Measurements from ENCODE around the gene NEBL.

The NEBL gene

DNA sequence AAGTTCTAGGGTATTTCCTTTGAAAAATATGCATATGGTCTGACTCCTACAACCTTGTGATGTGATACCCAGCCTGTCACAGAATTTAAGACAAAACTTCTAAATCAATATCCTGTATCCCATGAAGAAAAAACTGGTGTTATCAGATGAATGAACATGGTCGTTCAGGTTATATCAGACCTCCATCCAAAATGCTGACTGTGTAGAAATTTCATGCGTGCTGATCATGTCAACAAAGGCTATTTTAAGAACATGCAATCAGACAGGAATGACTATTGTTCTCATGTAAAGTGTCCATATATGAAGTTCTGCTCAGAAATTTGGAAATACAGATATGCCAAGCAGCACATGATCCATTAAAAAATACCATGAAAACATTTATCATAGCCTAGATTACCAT is 62.3 kb downstream of the NEBL start:
- Mint-ChIP-seq H3K9me3 (peaks cover 0 to 2% of the 10 kb centered on the region in 2 donors), H3K4me3 (no peak overlapping the region), H3K27me3 (no peaks in the 10 kb centered on the region), H3K4me1 (ENCODE audit: low read depth in 2 of 2) (no peaks in the 10 kb centered on the region), H3K27ac (no peak overlapping the region), H3K36me3 (ENCODE audit: insufficient read depth) (no peaks in the 10 kb centered on the region)
- no peak for ATAC-seq (replicated peaks)
- no peak for DNase-seq

DNA sequence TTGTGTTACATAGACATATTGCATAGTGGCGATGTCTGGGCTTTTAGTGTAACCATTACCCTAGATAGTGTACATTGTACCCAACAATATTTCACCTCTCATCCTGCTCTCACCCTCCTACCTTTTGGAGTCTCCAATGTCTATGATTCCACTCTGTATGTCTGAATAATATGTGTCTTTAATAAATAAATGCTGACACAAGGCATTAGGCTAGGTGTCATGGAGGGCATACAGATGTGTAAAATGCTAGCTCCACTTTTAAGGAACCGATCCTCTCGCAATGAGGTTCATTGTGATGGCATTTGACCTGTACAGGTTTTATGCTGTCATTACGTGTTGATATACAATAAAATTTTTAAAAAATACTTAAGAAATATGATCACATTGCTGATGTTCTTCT is 74.3 kb downstream of the NEBL start:
- DNase-seq (no peak), ATAC-seq (replicated peaks) (no peak)
- Mint-ChIP-seq H3K27me3 (no peaks in the 10 kb centered on the region), H3K27ac (no peak overlapping the region), H3K9me3 (peaks cover 0 to 2% of the 10 kb centered on the region in 2 donors), H3K4me3 (no peak overlapping the region), H3K4me1 (ENCODE audit: low read depth in 2 of 2) (no peaks in the 10 kb centered on the region), H3K36me3 (ENCODE audit: insufficient read depth) (no peaks in the 10 kb centered on the region)

DNA sequence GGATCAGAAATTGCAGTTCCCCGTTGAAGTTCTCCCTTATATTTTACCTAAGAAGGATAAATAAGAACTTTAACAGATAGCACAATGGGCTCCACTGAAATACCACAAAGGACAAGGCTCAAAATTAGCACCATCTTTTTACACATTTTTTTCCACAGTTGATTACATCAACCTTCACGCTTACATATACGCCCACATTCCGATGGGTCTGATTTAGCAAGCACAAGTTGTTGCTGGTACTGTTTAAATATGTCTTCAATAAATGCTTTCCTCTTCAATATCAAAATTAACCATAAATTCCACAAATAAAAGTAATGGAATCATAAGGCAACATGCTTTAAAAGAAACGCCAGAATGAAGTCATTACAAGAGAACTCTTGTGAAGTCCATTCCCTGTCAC is 79.5 kb downstream of the NEBL start:
- Mint-ChIP-seq H3K9me3 (peaks cover 0 to 5% of the 10 kb centered on the region in 2 donors), H3K4me3 (no peak overlapping the region), H3K27ac (no peak overlapping the region), H3K27me3 (no peaks in the 10 kb centered on the region), H3K36me3 (ENCODE audit: insufficient read depth) (no peaks in the 10 kb centered on the region), H3K4me1 (ENCODE audit: low read depth in 2 of 2) (no peaks in the 10 kb centered on the region)
- no peak for ATAC-seq (replicated peaks)
- DNase-seq, result no peak

DNA sequence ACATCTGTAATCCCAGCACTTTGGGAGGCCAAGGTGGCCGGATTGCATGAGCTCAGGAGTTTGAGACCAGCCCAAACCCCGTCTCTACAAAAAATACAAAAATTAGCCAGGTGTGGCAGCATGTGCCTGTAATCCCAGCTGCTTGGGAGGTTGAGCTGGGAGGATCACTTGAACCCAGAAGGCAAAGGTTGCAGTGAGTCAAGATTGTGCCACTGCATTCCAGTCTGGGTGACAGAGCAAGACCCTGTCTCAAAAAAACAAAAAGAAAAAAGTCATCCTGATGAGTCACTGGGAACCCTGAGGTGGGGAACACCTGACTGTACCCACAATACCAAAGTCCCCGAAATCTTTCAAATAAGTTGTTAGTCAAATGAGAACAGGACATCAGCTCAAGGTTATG is 80.0 kb downstream of the NEBL start:
- ATAC-seq (replicated peaks) (no peak), DNase-seq (no peak)
- Mint-ChIP-seq H3K4me3 (no peak overlapping the region), H3K36me3 (ENCODE audit: insufficient read depth) (no peaks in the 10 kb centered on the region), H3K4me1 (ENCODE audit: low read depth in 2 of 2) (no peaks in the 10 kb centered on the region), H3K9me3 (peaks cover 0 to 5% of the 10 kb centered on the region in 2 donors), H3K27ac (no peak overlapping the region), H3K27me3 (no peaks in the 10 kb centered on the region)

DNA sequence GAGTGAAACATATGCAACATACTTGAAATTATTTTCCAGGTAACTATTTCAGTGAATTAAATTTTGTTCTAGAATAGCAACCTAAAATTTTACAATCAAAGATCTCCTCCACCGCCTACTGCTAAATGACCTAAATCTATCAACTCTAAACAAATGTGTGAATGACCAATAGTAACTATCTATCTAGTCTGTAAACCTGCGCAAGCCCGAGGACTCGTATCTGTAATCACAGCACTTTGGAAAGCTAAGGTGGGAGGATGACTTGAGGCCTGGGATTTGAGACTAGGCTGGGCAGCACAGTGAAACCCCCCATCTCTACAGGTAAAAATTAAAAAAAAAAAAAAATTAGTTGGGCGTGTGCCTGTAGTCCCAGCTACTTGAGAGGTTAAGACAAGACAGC is 83.0 kb downstream of the NEBL start:
- no peaks in the 10 kb centered on the region for H3K4me1 Mint-ChIP-seq (ENCODE audit: low read depth in 2 of 2)
- no peak overlapping the region for H3K4me3 Mint-ChIP-seq
- no peak for DNase-seq
- H3K36me3 Mint-ChIP-seq (ENCODE audit: insufficient read depth), result no peaks in the 10 kb centered on the region
- H3K27ac Mint-ChIP-seq, result no peak overlapping the region
- no peak for ATAC-seq (replicated peaks)
- H3K9me3 Mint-ChIP-seq, result peaks cover 0 to 5% of the 10 kb centered on the region in 2 donors
- H3K27me3 Mint-ChIP-seq, result no peaks in the 10 kb centered on the region

DNA sequence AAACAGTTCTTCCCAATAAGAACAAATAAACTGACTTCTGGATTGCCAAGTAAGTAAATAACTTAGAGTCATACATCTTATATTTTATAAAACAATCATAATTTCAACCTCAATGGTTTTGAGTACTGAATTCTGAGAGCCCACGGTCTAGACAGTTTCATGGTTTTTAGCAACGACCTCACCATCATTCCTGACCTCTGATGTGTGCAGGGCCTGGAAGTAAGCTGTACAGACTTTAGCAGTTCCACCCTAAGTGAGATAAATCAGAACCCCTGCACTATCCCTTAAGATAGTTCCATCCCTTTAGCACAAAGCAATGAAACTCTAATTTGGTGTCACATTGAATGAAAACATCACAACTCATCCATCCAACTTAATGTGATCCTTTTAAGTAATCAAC is 86.0 kb downstream of the NEBL start:
- Mint-ChIP-seq H3K27me3 (no peaks in the 10 kb centered on the region), H3K36me3 (ENCODE audit: insufficient read depth) (no peaks in the 10 kb centered on the region), H3K4me1 (ENCODE audit: low read depth in 2 of 2) (no peaks in the 10 kb centered on the region), H3K4me3 (no peak overlapping the region), H3K9me3 (peaks cover 3 to 6% of the 10 kb centered on the region in 2 donors), H3K27ac (no peak overlapping the region)
- ATAC-seq (replicated peaks) (no peak), DNase-seq (no peak)

DNA sequence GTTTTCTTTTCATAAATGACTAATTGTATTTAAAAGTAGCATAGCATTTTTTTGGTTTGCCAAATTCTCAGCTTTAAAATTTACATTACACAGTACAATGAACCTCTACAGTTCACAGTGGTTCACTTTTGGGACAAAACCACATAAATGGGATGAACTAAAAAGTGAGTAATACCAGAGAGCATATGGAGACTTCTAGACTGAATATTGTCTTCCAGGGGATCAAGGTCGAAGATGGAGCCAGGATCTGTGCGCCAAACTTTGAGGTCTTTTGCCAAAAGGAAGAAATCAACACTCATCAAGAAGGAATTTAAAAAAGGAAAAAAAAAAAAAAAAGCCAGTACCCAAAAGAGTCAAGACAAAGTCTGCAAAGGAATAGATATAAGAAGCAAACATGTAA is 87.5 kb downstream of the NEBL start:
- H3K27ac Mint-ChIP-seq, result no peak overlapping the region
- ATAC-seq (replicated peaks) (no peak), DNase-seq (no peak)
- H3K4me3 Mint-ChIP-seq, result no peak overlapping the region
- H3K9me3 Mint-ChIP-seq, result peaks cover 2 to 16% of the 10 kb centered on the region in 2 donors
- no peaks in the 10 kb centered on the region for H3K27me3 Mint-ChIP-seq
- no peaks in the 10 kb centered on the region for H3K4me1 Mint-ChIP-seq (ENCODE audit: low read depth in 2 of 2)
- no peaks in the 10 kb centered on the region for H3K36me3 Mint-ChIP-seq (ENCODE audit: insufficient read depth)

DNA sequence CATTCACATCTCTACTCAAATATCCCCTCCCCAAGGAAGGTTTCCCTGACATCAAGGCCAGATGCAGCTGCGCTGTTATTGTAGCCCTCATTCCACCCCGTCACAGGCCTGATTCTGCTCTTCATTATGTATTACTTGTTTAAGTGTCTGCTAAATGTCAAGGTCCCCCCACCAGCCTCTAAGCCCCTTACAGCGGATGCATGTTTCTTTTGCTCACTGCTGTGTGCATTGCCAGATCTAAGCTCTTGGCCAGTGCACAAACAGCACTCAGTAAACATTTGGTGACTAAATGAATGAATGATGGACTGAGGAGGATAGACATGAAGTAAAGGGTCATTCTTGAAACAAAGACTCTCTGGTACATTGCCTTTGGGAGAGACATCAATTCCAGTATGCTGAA is 90.6 kb downstream of the NEBL start:
- ATAC-seq (replicated peaks) (no peak), DNase-seq (no peak)
- no peaks in the 10 kb centered on the region for H3K27me3 Mint-ChIP-seq
- no peak overlapping the region for H3K4me3 Mint-ChIP-seq
- H3K4me1 Mint-ChIP-seq (ENCODE audit: low read depth in 2 of 2), result no peaks in the 10 kb centered on the region
- no peaks in the 10 kb centered on the region for H3K36me3 Mint-ChIP-seq (ENCODE audit: insufficient read depth)
- H3K9me3 Mint-ChIP-seq, result peaks cover 4 to 20% of the 10 kb centered on the region in 2 donors
- no peak overlapping the region for H3K27ac Mint-ChIP-seq

DNA sequence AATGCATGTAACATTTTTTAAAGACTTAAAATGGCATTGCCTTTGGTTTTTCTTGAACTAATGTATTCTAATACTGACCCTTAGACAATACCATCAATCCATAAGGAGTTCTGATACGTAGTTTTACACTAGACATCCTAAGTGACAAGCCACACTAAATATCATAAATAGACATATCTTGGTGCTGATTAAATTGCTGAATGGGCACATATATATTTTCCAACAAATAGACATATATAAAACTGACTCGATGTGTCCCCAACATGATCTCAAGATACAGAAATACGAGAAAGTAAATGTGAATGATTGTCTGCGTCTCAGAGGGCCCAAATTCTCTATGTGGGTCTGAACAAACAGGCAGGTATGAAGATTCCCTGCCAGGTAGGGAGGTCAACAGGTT is 99.8 kb downstream of the NEBL start:
- no peaks in the 10 kb centered on the region for H3K36me3 Mint-ChIP-seq (ENCODE audit: insufficient read depth)
- H3K9me3 Mint-ChIP-seq, result peaks cover 0 to 8% of the 10 kb centered on the region in 2 donors
- no peak for ATAC-seq (replicated peaks)
- no peaks in the 10 kb centered on the region for H3K4me1 Mint-ChIP-seq (ENCODE audit: low read depth in 2 of 2)
- no peak overlapping the region for H3K4me3 Mint-ChIP-seq
- no peak for DNase-seq
- no peak overlapping the region for H3K27ac Mint-ChIP-seq
- H3K27me3 Mint-ChIP-seq, result no peaks in the 10 kb centered on the region

DNA sequence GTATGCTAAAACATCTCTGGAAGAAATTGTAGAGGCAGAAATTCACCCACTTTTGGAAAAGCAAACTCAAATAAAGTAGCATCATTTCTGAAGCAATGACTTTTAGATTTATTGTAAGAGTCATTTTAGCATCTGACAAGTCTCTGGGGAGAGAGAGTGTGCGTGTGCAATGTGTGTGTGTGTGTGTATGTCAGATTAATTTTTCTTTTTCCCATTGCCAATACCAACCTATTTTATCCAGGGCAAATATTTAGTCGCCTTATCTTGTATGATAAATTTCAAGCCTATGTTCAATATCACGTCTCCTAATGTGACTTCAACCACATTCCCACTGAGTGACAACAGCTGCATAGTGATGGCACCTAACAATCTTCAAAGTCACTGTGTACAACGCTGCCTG is 101.7 kb downstream of the NEBL start:
- no peaks in the 10 kb centered on the region for H3K27me3 Mint-ChIP-seq

DNA sequence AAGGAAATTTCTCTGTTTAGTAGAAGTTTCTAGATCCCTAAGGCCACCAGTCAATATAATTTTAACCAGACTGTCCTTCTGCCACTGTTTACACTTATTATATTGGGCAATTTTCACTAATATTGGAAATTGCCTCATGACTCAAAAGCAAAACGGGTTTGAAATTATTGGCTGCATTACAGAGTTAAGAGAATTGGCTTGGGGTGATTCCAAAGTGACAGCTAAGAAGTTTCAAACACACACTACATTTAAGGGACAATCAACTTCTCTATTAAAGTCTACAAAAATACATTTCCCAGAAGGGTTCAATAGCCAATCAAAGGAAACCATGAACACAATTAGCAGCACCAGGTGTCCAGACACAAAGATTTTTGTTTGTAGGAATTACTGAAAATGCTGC is 111.9 kb downstream of the NEBL start:
- ATAC-seq (replicated peaks) (no peak), DNase-seq (no peak)
- Mint-ChIP-seq H3K4me1 (ENCODE audit: low read depth in 2 of 2) (no peaks in the 10 kb centered on the region), H3K27me3 (no peaks in the 10 kb centered on the region), H3K36me3 (ENCODE audit: insufficient read depth) (no peaks in the 10 kb centered on the region), H3K4me3 (no peak overlapping the region), H3K9me3 (no peaks in the 10 kb centered on the region), H3K27ac (no peak overlapping the region)

More for the DNA sequence above, 101.7 kb downstream of the NEBL start:
- Mint-ChIP-seq H3K9me3 (peaks cover 0 to 5% of the 10 kb centered on the region in 2 donors), H3K4me3 (no peak overlapping the region), H3K4me1 (ENCODE audit: low read depth in 2 of 2) (no peaks in the 10 kb centered on the region), H3K27ac (no peak overlapping the region), H3K36me3 (ENCODE audit: insufficient read depth) (no peaks in the 10 kb centered on the region)
- DNase-seq (no peak), ATAC-seq (replicated peaks) (no peak)

DNA sequence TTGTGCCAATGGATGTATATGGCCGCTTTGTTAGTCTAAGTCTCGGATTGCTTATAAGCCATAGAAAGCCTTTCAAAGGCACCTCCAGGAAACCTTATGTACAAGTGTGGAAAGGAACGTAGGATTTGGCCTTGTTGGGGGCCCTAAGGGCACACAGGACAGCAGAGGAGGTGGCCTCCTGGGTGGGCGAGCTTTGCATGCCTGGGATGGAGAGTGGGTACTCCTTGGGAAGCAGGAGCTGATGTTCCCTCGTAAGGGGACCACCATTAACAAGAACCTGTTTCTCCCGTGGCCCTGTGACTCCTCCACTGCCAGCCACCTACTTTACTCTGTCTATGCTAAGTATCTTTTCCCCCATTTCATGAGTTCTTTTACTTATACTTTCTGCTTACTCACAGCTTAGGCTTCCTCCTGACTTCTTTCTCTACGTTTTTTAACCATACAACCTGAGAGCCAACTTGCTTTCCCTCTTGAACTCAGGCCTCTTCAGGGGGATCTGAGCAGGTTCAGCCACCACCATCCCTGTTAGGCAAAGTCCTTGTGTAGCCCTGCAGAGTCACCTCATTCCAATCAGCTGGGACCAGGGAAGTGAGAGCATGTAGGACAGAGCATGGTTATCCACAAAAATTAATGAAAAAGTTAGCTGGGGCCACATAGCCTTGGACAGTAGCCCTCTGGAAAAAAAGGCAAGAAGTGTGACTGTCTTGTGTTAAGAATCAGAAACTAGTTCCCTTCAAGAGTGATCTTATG is 118.9 kb downstream of the NEBL start:
- Mint-ChIP-seq H3K36me3 (ENCODE audit: insufficient read depth) (no peaks in the 10 kb centered on the region), H3K27me3 (no peaks in the 10 kb centered on the region), H3K4me3 (no peak overlapping the region), H3K4me1 (ENCODE audit: low read depth in 2 of 2) (no peaks in the 10 kb centered on the region), H3K9me3 (peaks cover 6% of the 10 kb centered on the region in 2 donors), H3K27ac (no peak overlapping the region)
- no peak for DNase-seq
- ATAC-seq (replicated peaks), result no peak

DNA sequence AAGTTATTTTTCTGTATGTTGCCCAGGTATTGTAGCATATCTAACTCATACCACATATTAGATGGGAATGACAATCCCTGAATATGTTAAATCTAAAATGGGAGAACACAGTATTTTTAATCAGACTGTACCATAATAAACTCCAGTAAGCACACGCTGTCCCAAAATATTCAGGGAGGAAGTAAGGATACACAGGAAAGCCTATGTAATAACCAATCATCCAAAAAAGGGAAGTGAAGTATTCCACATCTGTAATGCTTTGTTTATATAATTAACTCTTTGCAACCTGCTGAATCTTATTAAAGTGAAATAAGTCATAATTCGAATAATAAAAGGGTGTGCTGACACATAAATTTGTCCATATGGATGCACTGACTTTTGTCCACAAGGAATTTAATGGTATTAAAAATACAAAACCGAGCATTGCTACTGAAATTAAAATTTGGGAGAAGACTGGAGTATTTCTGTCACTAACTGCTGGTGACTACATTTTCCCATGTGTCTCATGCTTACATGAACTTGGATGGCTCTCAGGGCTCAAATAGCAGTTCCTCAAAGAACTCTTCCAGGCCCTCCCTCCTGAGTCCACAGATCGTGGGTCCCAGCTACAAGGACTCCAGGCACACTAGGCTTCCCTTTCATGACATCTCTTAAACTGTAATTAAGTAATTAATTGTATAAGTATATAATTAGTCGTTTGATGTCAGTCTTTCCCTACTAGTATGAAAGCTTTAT is 120.6 kb downstream of the NEBL start:
- H3K4me3 Mint-ChIP-seq, result no peak overlapping the region
- DNase-seq, result no peak

DNA sequence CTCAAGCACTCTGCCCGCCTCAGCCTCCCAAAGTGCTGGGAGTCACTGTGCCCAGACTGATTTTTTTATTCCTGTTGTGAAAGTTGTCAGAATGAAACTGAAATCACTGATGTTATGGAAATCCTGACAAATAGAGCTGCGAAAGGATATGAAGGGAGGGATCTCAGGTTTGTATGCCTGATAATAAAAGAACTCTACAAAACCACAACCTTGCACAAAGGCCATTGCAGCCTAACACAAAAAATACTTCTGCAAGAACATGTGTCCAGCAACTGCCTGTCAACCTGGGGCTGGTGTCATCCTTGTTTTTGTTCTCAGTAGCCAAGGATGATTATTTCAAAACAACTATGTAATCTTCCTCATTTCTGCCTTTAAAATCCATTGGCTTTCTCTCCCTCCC is 126.1 kb downstream of the NEBL start:
- Mint-ChIP-seq H3K4me1 (ENCODE audit: low read depth in 2 of 2) (no peaks in the 10 kb centered on the region), H3K27ac (no peak overlapping the region)

More for the DNA sequence above, 120.6 kb downstream of the NEBL start:
- Mint-ChIP-seq H3K36me3 (ENCODE audit: insufficient read depth) (no peaks in the 10 kb centered on the region), H3K27ac (no peak overlapping the region), H3K27me3 (no peaks in the 10 kb centered on the region), H3K9me3 (peaks cover 6 to 15% of the 10 kb centered on the region in 2 donors), H3K4me1 (ENCODE audit: low read depth in 2 of 2) (no peaks in the 10 kb centered on the region)
- ATAC-seq (replicated peaks), result no peak

More for the DNA sequence above, 126.1 kb downstream of the NEBL start:
- Mint-ChIP-seq H3K27me3 (no peaks in the 10 kb centered on the region), H3K36me3 (ENCODE audit: insufficient read depth) (no peaks in the 10 kb centered on the region), H3K4me3 (no peak overlapping the region), H3K9me3 (peaks cover 5 to 19% of the 10 kb centered on the region in 2 donors)
- ATAC-seq (replicated peaks), result no peak
- no peak for DNase-seq
